WI38 (cell line): ENCODE data around the gene GNG14.

ENCODE experiments used
- H3K4me3 ChIP-seq: 2 replicates; pipeline ENCODE4 v1.5.1; 2011; ENCODE audit warnings: low read depth, mild to moderate bottlenecking, control low read depth, low read length
- CTCF ChIP-seq: IDR thresholded peaks from 2 replicates; pipeline ENCODE4 v1.5.1; 2012; ENCODE audit warnings: low read depth, mild to moderate bottlenecking, control low read depth, low read length

The GNG14 gene

GRCh38 chr19:12667731-12668302 is 20.0 kb upstream of the GNG14 start:
- peak overlapping the region; percentile 95 for H3K4me3 ChIP-seq
- no peak for TF ChIP-seq CTCF

GRCh38 chr19:12668346-12668745 is 19.5 kb upstream of the GNG14 start:
- TF ChIP-seq CTCF = no peak
- H3K4me3 ChIP-seq = peak overlapping the region; percentile 95

GRCh38 chr19:12668932-12669269 is 18.9 kb upstream of the GNG14 start:
- TF ChIP-seq CTCF = no peak
- H3K4me3 ChIP-seq = peak overlapping the region; percentile 95

GRCh38 chr19:12669270-12670158 is 18.3 kb upstream of the GNG14 start:
- peak overlapping the region; percentile 95 for H3K4me3 ChIP-seq
- no peak for TF ChIP-seq CTCF

GRCh38 chr19:12670159-12670928 is 17.5 kb upstream of the GNG14 start:
- peak overlapping the region; percentile 95 for H3K4me3 ChIP-seq

GRCh38 chr19:12672744-12673143 is 15.1 kb upstream of the GNG14 start:
- no peak overlapping the region for H3K4me3 ChIP-seq
- TF ChIP-seq CTCF = no peak

More at GRCh38 chr19:12670159-12670928, 17.5 kb upstream of the GNG14 start:
- TF ChIP-seq CTCF = no peak
